Right kidney (tissue), 1 donor: ENCODE data around the gene ALAD.
"Not testable (repeated sequence)": the region's sequence is repeated elsewhere in the genome, so short reads cannot be mapped to it uniquely, and the experiment has no call there.

Experiments
- DNase-seq: peaks from one replicate; pipeline ENCODE4 v3.0.0-alpha.2; 2016

The ALAD gene

GRCh38 chr9:113375057-113376023 lies 25.7 kb downstream of the ALAD start:
- DNase-seq = no peak

DNA sequence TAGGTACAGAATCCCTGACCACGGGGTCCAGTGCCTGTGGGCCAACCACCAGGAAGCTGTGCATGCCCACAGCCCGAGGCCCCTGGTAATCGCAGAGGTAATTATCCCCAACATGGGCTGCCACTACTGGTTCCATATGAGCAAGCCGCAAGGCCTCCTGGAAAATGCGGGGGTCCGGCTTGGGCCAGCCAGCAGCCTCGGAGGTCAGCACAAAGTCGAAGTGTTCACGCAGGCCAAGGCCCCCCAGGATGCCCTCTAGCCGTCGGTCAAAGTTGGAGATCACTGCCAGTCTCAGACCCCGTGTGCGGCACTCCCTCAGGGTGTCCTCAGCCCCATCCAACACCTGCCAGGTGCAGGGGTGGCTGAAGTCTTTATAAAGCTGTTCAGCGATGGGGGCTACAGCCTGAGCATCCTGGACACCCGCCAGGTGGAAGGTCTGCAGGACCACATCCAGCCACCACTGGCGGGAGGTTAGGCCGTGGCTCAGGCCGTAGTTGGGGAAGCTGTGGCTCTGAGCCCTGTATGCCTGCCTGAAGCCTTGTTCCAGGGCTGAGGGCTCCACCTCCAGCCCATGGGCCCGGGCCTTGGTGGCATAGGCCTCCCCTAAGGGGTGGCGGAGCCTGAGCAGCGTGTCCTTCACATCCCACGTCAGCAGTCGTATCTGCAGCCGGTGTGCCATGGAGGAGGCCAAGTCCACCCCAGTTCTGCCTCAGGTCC lies 27.2 kb downstream of the ALAD start:
- DNase-seq = no peak

- DNase-seq = no peak
These were observed 27.8 kb downstream of the ALAD start for GRCh38 chr9:113373256-113373655.

DNA sequence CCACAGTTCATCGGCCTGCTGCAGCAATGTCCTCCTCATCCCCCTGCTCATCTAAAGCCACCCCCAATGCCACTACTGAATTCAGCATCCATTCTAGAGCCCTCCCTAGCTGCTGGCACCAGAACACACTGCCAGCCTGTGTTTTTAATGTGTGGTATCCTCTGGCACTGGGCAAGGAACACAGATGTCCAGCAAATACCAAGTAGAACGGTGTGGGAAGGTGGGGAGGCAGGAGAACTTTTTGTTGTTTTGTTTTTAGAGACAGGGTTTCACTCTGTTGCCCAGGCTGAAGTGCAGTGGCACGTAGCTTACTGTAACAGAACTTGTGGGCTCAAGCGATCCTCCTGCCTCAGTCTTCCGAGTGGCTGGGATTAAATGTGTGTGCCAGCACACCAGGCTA lies 29.0 kb downstream of the ALAD start:
- DNase-seq = no peak

DNA sequence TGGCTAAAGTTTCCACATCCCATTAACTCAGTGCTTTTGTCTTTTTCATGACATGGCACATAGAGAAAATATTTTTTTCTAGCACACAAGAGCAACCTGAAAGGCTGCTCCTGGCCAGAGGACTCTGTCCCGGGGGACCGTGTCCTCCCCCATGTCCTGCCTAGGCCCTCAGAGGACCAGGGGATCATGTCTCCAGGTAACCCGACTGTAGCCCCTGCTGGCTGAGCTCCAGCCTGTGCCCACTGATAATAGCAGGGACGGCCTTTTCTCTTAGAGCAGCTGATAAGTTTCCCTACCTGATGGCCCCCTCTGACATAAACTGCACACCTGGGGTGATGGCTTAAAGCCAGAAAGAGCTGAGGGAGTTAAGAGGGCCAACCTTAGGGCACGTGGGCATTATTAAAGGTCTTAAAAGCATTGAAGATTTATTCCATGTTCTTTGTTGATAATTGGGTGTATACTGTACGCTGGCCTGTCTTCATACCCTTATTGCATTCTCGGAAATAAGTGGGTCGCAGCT lies 30.2 kb downstream of the ALAD start:
- no peak for DNase-seq

- no peak for DNase-seq
These were observed 31.3 kb downstream of the ALAD start for GRCh38 chr9:113369855-113370140.

GRCh38 chr9:113368982-113369854 lies 31.9 kb downstream of the ALAD start:
- no peak for DNase-seq

GRCh38 chr9:113368348-113368981 lies 32.6 kb downstream of the ALAD start:
- no peak for DNase-seq

DNA sequence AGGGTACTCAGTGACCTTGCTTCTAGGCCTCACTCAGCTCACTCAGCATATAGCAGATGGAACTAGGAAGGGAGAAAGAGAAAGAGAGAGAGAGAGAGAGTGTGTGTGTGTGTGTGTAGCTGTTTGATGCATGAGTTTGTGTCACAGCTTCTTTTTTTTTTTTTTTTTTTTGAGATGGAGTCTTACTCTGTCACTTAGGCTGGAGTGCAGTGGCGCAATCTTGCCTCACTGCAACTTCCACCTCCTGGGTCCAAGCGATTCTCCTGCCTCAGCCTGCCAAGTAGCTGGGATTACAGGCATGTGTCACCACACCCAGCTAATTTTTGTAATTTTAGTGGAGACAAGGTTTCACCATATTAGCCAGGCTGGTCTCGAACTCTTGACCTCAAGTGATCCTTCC lies 35.4 kb downstream of the ALAD start:
- DNase-seq = not testable (repeated sequence)

- no peak for DNase-seq
These were observed 36.1 kb downstream of the ALAD start for GRCh38 chr9:113364951-113365350.

DNA sequence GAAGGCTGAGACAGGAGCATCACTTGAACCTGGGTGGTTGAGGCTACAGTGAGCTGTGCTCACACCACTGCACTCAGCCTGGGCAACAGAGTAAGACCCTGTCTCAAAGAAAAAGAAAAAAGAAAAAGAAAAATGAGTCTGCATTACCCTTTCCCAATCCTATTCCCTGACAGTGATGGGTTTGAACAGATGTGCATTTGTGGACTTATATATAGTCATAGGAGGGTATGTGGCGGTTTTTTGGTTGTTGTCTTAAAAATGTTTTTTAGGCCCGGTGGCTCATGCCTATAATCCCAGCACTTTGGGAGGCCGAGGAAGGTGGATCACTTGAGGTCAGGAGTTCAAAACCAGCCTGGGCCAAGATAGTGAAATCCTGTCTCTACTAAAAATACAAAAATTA lies 37.7 kb downstream of the ALAD start:
- DNase-seq = no peak

- DNase-seq = no peak
These were observed 39.6 kb downstream of the ALAD start for GRCh38 chr9:113361304-113362018.

- no peak for DNase-seq
These were observed 40.7 kb downstream of the ALAD start for GRCh38 chr9:113360242-113360842.

DNA sequence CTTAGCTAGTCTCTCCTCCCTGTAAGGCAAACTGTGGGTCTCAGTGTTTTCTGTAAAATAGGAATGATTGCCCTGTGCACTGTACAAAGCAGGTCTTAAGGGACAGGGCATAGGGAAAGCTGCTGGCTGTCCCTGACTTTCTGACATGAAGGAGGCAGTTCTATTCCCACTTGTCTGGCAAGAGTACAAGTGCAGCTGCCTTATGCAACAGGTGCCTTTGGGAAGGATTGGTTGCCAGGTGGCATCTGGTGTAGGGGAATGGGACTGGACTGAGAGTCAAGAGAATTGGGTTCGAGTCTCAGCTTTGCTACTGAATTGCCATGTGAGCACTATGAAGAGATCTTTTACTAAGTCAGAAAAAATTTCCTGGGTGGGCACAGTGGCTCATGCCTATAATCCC lies 41.7 kb downstream of the ALAD start:
- DNase-seq = no peak

DNA sequence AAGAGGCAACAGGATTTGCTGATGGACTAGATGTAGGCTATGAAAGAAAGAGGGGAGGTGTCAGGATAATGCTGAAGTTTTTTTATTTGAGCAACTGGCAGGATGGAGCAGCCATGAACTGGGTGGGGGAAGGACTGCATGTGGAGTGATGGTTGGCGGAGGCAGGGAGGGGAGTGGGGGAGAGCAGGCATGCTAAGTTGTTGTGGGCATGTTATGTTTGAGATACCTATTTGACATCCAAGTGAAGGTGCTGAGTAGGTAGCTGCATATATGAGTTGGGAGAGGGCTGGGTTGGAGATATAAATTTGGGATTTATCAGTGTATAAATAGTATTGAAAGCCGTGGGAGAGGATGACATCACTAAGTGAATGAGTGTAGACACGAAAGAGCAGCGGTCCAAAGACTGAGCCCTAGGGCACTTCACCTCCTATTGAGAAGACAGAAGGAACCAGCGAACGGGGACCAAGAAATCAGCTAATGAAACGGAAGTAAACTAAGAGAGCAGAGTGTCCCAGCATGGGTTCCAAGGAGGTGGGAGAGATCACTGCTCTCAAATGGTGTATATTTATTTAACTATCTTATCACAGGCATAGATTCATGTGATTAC lies 44.3 kb downstream of the ALAD start:
- DNase-seq = no peak

GRCh38 chr9:113355040-113355596 lies 46.0 kb downstream of the ALAD start:
- no peak for DNase-seq

DNA sequence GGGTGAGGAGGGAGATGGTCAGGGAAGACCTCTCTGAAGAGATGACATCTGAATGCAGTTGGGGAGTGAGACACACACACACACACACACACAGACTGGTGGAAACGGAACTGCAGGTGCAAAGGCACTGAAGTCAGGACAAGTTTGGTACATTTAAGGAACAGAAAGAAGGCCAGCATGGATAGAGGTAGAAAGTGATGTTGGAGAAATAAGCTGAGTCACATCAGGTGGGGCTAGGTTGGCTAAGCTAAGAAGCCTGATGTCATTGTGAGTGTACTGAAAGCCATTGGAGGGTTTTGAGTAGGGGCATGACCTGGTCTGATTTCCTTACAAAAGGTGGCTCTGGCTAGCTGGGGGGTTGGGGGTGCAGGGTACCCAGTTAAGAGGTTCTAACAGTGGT lies 48.7 kb downstream of the ALAD start:
- no peak for DNase-seq

DNA sequence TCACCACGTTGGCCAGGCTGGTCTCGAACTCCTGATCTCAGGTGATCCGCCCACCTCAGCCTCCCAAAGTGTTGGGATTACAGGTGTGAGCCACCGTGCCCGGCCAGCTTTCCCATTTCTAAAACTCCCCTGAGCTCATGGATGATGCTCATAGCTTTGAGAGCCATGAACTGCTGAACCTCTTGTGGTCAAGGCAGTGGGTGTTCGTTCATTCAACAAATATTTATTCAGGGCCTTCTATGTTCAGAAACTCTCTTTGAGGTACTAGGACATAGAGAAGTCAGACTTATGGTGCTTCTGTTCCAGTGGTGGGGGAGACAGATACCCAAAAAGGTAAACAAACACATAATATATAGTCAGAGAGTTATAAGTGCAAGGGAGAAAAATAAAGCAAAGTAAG lies 49.1 kb downstream of the ALAD start:
- no peak for DNase-seq

DNA sequence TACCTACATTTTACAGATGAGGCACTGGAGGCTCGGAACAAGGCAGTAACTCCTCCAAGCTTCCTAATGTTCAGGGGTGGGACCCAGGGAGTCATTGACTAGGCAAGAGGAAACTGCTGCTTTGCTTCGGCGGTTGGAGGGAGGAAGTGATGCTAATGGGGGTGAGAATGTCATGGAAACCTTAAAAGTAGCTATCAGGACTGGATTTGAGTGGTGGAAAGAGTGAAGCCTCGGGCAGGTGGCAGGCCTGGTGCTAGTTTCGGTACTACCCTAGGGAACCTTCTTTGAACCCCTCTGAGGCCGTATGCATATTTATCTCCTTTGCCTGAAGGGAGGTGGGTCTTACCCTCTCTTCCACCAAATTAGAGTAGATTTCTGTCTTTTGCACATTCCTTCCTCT lies 50.1 kb downstream of the ALAD start:
- no peak for DNase-seq

DNA sequence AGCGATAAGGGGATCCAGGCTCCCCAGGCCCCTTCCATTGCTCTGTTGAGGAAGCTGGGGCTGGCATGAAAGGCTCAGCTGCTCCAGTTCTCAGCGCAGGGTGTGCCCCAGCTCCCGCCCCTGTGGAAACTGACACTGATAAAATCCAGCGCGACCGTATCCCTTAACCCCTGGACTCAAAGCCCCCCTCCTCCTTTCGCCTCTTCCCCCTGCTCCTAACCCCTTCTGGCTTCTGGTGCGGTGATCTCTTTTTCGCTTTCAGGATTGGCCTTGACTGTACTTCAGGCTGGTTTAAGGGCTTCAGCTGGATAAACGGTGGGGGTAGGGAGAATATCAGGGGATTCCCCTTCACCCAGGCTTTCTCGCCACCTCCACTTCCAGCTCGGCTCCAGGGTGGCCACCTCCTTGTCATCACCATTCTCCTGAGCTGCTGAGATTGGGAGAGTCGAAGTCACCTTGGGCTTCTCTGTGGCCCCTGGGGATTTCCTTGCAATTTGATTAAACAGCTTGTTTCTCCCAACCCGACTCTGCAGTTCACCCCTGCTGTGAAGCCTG lies 50.9 kb downstream of the ALAD start:
- DNase-seq = no peak
